Activated gamma-delta T cell treated with anti-CD3 and anti-CD28 coated beads, Interleukin-2, amount 50 U/mL, for 16 hours (primary cell): ENCODE measurements around the gene HTT.

ENCODE experiments used
- DNase-seq: peaks from one replicate; pipeline ENCODE4 v3.0.0-alpha.2; 2020; ENCODE audit warnings: low read depth

The HTT gene

GRCh38 chr4:3219761-3220475 is 145.4 kb downstream of the HTT start:
- no peak for DNase-seq

DNA sequence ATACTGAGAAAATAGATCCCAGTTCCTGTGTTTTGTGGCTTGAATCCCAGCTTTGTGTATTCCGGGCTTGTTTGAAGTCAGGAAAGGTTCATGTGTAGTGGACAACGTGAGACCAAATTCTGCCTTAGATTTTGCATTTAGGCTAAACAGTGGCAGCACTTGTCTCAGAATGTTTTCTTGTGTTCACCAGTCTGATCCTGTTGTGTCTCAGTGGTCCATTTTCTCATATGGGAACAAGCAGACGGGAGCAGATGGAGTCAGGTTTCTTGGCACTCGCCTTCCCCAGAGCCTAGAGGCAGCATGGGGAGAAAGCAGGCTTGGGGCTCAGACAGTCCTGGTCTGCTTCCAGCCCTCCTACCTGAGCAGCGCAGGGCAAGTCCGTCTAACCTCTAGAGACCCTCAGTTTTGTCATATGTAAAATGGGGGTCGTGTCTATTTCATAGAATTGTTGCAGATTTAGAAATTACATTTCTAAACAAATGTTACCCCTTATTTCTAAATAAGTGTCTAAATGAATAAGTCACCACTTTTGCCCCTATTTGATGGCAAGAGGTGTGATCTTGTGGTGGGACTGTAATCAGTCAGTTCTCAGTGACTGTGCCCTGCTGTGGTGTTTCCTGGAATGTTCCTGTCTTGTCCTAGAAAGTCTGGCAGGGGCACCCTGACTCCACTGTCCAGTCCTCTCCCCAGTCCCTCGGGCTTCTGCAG is 146.1 kb downstream of the HTT start:
- no peak for DNase-seq

GRCh38 chr4:3221184-3221494 is 146.7 kb downstream of the HTT start:
- no peak for DNase-seq

- no peak for DNase-seq
Measured at GRCh38 chr4:3221996-3222395, 147.5 kb downstream of the HTT start.

DNA sequence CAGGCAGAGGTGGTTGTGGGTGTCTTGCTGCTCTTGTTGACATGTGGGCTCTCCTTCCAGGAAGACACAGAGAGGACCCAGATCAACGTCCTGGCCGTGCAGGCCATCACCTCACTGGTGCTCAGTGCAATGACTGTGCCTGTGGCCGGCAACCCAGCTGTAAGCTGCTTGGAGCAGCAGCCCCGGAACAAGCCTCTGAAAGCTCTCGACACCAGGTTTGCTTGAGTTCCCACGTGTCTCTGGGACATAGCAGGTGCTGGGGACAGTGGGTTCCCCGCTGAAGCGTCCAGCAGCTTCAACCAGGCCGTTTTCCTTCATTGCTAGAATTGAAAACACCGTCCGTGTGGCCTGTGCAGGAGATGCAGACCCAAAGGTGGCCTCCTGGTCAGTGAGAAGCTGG is 148.9 kb downstream of the HTT start:
- no peak for DNase-seq

DNA sequence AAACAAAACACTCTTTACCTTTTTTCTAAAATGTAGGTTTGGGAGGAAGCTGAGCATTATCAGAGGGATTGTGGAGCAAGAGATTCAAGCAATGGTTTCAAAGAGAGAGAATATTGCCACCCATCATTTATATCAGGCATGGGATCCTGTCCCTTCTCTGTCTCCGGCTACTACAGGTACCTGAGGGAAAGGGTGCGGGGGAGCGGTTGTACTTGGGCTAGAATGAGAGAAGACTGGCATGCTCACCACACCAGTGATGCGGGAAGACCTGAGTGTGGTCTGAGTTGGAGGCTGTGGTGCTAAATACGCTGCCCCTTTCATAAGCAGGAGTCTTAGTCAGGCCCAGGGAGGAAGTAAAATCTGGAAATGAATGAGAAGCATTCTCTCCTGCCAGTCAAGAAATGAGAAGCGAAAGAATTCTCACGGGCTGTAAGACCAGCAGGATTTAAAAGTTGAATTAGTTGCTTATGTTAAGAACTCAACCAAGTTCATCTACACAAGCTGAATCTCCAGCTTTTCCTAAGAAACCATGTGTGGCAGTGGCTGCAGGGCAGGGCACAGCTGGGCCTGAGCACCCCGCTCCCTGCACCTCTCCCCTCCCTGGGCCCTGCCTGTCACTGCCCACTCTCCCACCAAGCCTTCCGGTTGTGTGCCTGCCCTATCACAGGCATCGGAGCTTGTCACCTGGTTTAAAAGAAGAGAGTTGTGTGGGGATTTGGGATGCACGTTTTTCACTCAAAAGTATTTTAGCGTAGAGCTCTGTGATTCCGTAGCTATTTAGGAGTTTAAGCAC is 149.7 kb downstream of the HTT start:
- no peak for DNase-seq

DNA sequence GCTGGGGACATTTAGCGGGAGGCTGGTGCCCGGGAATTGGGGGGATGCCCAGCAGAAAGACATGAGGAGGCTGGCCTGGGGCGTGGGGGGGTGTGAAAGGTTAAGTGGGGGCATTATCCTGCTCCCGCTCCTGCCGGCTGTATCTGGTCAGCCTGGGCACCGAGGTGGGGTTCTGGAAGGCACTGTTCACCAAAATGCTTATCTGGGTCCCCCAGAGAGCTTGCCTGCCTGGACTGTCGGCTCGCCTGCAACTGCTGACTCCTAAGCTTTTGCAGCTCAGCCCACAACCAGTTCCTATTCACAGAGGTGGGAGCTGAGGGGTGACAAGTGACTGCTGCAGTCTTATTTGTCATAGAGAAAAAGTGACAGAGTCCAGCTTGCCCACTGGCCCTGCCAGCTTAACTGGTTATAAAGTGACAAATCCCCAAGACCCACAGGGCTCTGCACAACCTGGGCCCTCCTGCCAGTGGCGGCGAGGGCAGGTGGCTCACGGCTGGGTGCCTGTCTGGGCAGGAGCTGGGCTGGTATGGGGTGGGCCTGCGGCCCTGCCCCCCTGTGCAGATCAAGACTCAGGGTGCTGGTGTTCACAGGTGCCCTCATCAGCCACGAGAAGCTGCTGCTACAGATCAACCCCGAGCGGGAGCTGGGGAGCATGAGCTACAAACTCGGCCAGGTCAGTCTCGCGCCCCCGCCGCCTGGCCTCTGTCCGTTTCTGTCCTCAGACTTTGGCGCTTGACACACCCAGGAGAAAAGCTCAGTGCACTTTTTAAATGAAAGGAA is 150.8 kb downstream of the HTT start:
- no peak for DNase-seq

GRCh38 chr4:3225936-3226335 is 151.5 kb downstream of the HTT start:
- no peak for DNase-seq

GRCh38 chr4:3226467-3226866 is 152.0 kb downstream of the HTT start:
- no peak for DNase-seq

GRCh38 chr4:3226944-3227343 is 152.5 kb downstream of the HTT start:
- DNase-seq, result no peak

DNA sequence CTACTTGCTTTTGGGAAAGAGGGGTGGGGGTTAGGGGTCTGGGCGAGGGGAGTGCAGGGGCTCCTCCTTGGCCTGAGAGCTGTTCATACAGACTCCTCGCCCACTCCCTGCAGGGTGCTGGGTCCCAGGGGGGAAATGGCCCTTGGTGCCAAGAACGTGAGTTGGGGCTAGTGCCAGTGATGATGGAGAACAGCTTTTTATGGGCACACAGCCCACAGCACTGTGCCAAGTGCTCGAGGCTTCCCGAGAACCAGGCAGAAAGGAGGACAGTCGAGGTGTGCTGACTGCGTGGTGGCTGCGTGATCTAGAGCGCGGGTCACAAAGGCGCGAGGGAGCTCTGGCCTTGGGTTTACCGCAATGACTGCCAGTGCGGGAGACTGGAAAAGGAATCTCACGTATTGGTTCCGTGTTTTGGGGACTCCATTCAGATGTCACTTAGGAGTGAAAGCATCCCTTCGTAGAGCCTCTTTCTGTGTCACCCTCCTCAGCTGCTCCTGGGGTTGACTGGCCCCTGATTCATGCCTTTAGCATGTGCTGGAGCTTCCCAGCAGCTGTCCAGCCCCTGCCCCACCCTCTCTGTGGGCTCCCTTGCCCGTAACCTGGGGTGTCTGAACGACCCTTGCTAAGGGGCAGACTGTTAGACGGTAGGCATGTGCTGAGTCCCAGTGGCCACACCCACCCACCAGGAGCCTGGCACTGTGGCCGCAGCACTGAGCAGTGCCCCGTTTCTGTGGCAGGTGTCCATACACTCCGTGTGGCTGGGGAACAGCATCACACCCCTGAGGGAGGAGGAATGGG is 153.6 kb downstream of the HTT start:
- DNase-seq, result no peak

DNA sequence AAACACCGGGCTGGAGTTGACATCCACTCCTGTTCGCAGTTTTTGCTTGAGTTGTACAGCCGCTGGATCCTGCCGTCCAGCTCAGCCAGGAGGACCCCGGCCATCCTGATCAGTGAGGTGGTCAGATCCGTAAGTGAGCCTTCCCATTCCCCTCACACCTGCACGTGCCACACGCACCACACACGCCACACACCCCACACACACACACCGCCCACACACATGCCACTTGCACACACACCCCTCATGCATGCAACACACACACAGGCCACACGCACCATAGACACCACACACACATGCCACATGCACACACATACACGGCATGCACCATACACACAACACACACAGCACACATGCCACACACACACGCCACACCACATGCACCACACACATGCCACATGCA is 154.4 kb downstream of the HTT start:
- no peak for DNase-seq

GRCh38 chr4:3229328-3229727 is 154.8 kb downstream of the HTT start:
- DNase-seq, result no peak

DNA sequence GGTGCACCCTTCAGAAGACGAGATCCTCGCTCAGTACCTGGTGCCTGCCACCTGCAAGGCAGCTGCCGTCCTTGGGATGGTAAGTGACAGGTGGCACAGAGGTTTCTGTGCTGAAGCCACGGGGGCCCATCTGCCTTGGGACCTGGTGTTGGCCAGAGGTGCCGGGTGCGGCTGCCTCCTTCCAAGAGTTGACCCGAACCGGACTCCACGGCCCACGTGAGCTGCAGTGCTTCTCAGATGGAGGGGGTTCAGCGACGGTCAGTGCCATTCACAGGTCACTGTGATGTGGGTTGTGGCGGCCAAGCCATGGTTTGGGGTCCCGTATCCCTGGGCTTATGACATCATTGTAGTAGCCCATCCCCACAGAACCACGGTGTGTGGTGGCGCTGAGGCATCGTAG is 155.5 kb downstream of the HTT start:
- DNase-seq, result no peak

DNA sequence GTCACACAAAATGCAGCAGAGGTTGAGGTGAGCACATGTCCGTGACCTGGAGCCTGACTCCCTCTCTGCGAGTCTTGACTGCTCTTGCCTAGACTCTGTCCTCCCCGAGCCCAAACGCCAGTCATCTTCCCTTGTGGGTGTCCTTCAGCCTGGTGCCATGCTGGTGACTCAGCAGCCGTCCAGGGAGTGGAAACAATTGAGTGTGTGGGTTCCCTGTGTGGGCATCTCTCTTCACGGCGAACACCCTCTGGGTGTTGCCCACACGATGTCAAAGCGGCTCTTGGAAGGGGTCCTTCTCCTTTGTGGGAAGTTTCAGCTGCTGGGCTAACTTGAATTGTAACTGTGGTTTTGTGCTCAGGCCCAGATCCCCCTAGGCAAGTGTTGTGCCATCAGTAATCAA is 157.0 kb downstream of the HTT start:
- no peak for DNase-seq

DNA sequence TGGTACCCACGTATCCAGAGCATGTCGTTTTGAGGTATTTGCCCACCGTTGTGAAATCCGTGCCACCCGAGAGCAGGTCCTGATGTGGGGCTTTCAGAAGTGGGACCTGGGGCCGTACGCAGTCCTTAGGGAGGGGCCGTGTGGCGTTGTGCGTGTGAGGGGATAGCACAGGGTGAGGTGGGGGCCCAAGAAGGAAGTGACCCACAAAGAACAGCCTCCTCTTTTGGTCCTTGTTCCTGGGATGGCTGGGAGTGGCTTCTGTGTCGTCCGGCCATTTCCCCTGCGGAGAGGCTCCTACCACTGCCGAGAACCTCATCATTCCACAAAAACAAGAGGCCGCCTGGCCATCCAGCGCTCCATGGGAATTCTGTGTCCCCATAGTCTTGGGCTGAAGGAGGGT is 157.5 kb downstream of the HTT start:
- DNase-seq, result no peak

DNA sequence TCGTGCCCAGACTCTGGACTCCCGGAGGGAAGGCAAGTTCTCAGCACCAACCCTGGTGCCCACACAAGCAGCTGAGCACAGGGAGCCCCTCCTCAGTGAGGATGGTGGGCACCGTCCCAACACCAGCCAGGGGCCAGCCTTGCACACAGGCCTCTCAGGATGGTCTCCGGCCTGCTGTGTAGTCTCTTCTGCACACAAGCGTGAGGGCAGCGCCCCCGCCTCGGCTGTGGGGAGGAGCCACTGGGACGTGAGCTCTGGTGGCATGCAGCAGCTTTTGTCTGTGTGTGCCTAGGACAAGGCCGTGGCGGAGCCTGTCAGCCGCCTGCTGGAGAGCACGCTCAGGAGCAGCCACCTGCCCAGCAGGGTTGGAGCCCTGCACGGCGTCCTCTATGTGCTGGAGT is 158.4 kb downstream of the HTT start:
- no peak for DNase-seq

DNA sequence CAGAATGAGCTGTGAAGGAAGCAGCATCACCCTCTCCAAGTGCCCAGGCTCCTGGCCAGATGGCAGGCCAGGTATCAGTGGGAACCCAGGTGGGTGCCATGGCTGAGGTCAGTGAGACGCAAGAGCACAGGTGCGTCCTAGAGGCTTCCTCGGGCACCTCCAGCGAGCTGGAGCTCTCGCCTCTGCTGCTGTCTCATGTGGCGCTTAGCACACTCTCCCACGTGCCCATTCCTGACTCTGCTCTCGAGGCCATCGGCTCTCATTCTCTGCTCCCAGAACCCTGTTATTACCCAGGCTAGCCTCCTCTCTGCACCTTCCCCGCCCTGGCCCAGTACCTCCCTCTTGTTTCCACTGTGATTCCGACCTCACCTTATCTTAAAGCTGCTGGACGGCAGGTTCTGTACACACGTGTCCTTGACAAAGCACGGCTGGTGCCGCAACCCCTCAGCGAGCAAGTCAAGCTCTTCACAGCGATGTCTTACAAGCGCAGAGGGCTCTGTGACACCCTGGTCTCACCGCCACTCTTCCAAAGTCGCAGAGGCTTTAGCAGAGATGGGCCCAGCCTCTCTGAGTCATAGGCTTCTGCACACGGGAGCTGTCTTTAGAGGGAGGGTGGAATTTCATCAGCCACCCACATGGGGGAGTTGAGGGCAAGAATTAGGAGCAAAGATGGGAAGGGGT is 159.1 kb downstream of the HTT start:
- no peak for DNase-seq

DNA sequence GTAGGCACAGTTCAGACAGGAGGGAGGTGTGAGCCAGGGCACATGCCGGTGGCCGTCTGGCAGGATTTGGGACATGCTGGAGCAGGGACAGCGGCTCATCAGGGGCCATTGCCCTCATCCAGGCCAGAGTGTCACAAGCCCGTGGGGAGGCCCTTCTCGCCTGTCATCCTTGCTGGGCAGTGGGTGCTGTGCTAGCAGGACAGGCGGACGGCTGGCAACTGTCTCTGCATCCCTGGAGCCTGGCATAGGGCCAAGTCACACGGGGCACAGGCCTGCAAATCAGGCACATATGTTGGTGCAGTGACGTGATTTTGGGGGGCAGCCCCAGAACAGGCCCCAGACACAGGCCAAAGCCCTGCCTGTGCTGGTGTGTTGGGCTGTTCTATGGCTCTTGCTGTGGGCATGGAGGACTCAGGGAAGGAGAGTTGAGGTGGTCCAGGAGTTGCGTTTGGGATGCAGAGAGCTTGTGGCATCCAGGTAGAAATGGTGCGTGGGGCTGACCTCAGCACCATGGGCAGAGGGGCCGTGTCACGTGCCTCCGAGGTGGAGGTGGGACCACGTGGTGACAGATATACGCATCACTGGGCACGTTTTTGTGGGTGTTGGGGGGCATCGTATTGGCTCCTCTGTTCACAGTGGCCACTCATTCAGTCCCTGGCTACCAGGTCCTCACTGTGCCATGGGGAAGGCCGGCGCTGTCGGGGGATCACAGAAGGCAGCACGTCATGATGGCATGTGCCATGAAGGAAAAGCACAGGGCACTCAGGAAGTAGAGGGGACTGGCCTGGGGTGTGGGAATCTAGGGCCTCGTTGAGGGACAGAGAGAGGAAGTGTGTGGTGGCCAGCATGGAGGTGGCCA is 159.9 kb downstream of the HTT start:
- no peak for DNase-seq

DNA sequence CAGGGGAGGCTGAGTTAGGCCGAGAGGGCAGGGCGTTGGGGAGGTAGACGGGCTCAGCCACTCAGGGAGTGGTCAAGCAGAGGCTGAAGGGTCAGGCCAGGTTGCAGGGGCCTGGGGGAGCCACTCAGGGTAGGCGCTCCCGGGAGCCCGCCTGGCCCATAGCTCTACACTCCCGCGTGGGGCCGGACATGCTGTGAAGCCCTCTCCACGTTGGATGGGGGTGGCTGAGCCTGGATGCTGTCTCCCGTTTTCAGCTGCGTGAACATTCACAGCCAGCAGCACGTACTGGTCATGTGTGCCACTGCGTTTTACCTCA is 160.5 kb downstream of the HTT start:
- DNase-seq, result no peak
